HG03575 (cell line): ENCODE results near the gene CYP2A13.
"Not testable (repeated sequence)": the region's sequence is repeated elsewhere in the genome, so short reads cannot be mapped to it uniquely, and the experiment has no call there.

ENCODE experiments used
- ATAC-seq: cut with Tn5 transposase; IDR thresholded peaks from one replicate; pipeline ENCODE4 v1.9.1; 2021; ENCODE audit not compliant: unreplicated experiment, insufficient number of reproducible peaks, low FRiP score; ENCODE audit errors: extremely low read depth

The CYP2A13 gene

GRCh38 chr19:41112728-41113290 lies 24.6 kb downstream of the CYP2A13 start:
- no peak for ATAC-seq

DNA sequence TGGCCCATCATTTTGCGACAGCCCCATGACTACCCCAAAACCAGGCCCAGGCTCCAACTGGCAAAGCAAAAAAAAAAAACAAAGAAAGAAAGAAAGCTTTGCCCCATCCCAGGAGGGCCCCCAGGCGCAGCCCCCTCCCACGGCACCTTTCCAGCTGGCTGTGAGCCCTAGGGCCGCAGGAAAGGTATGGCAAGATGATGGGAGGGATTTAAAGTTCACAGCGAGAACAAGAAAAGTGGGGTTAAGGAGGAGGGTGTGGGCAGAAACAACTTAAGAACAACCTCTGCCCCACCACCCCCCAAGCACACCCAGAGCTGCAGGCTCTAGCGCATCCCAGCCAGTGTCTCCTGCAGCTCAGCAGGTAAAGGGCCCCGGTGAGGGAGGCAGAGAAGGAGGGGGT lies 25.9 kb downstream of the CYP2A13 start, which contains the start of gene CYP2F1:
Gene CYP2F1, plus strand, starts transcription at position 301 of the 400 bp plus-strand sequence. CDS start 1,757 bp downstream, outside the sequence.
- no peak for ATAC-seq

DNA sequence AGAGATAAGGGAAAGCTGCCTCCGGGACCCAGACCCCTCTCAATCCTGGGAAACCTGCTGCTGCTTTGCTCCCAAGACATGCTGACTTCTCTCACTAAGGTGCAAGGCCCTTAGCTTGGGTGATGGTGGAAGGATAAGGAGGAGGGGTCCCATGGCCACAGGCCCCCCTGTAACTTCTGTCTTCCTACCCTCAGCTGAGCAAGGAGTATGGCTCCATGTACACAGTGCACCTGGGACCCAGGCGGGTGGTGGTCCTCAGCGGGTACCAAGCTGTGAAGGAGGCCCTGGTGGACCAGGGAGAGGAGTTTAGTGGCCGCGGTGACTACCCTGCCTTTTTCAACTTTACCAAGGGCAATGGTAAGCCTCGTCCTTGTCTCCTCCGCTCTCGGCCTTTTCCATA lies 28.0 kb downstream of the CYP2A13 start:
- ATAC-seq: no peak

GRCh38 chr19:41120929-41121911 lies 33.0 kb downstream of the CYP2A13 start:
- not testable (repeated sequence) for ATAC-seq

GRCh38 chr19:41122846-41123245 lies 34.6 kb downstream of the CYP2A13 start:
- ATAC-seq: not testable (repeated sequence)

GRCh38 chr19:41123716-41124294 lies 35.6 kb downstream of the CYP2A13 start:
- ATAC-seq: no peak

DNA sequence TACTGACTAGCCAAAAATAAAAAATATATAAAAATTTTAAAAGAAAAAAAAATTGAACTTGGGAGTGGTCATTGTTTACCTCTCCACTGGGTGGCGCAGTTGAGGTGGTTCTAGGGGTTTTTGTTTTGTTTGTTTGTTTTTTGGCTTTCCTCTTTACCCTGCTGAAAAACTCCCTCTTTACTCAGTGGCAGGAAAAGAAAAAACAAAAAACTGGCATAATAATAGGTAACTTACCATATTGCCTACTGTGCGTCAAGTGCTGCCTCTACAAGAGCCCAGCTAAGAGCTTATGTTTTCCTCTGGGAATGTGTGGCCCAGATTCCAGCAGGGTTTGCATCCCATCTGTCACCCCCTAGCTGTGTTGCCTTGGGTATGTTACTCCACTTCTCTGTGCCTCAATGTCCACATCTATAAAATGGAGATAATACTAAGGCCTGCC lies 38.5 kb downstream of the CYP2A13 start:
- not testable (repeated sequence) for ATAC-seq

GRCh38 chr19:41127362-41127761 lies 39.1 kb downstream of the CYP2A13 start:
- not testable (repeated sequence) for ATAC-seq

- ATAC-seq: not testable (repeated sequence)
Measured at GRCh38 chr19:41127801-41128300, 39.6 kb downstream of the CYP2A13 start.

DNA sequence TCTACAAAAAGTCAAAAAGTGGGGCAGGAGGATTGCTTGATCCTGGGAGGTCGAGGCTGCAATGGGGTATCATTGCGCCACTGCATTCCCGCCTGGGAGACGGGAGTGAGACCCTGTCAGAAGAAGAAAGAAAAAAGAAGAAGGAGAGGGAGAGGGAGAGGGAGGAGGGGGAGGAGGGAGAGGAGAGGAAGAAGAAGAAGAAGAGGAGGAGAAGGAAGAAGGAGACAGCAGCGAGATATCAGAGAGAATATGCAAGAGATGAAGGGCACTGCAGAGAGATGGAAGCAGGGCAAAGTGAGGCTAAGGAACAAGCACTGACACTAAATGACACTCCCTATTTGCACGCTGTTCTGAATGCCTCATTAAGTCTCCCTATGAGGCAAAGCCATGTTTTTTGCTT lies 40.4 kb downstream of the CYP2A13 start:
- ATAC-seq: no peak

DNA sequence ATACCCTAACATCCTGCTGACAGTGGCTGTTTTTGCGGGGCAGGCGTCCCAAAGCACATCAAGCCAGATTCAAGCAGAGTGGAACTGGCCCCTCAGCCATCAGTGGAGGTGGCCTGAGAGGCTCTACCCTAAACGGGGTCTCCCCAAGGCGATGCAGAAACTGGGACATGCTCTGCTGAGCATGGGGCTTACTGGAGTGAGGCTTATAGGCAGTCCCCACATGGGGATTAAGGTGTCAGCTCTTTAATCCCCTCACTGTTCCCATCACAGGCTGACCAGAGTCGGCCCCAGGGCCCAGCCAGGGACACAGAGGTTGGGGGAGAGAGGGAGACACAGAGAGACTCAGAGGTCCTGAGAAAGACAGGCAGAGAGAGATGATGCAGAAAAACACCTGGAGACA lies 42.9 kb downstream of the CYP2A13 start:
- no peak for ATAC-seq

- ATAC-seq: no peak
Measured at GRCh38 chr19:41133260-41133659, 45.0 kb downstream of the CYP2A13 start.

- no peak for ATAC-seq
Measured at GRCh38 chr19:41134616-41135015, 46.4 kb downstream of the CYP2A13 start.

DNA sequence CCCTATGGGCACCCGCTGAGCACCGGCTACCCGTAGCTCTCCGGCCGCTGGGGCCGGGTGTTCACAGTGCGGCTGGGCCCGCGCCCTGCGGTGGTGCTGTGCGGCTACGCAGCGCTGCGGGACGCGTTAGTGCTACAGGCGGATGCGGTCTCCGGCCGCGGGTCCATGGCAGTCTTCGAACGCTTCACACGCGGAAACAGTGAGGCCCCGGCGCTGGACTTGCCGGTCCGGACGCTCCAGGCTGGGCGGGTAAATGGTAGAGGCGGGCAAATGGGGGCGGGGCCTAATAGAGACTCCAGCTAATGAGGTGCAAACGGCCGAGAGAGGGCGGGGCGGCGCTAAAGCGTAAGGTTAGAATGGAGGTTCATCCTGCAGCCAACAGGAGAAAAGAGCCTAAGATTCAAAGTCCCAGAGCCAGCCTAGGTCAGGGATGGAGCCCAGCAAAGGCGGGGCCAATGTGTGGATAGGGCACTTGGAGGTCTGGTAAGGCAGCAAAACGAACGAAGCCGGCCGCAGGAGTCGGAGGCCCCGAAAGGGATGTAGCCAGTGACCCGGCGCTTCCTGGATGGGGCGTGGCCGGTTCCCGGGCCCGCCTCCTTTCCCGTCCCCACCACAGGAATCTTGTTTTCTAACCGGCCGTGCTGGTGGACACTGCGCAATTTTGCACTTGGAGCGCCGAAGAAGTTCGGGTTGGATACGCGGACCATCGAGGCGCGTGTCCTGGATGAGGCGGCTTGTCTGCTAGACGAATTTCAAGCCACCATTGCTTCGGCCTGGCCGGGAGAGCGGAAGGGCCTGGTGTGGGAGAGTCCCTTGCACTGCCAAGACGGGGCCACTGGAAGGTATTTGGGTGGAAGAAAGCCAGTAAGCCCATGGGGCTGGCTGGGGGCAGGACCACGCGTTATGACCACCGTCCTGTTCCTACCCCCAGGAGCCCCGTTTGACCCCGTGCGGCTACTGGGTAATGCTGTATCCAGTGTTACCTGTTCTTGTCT lies 47.4 kb downstream of the CYP2A13 start:
- ATAC-seq: not testable (repeated sequence)

DNA sequence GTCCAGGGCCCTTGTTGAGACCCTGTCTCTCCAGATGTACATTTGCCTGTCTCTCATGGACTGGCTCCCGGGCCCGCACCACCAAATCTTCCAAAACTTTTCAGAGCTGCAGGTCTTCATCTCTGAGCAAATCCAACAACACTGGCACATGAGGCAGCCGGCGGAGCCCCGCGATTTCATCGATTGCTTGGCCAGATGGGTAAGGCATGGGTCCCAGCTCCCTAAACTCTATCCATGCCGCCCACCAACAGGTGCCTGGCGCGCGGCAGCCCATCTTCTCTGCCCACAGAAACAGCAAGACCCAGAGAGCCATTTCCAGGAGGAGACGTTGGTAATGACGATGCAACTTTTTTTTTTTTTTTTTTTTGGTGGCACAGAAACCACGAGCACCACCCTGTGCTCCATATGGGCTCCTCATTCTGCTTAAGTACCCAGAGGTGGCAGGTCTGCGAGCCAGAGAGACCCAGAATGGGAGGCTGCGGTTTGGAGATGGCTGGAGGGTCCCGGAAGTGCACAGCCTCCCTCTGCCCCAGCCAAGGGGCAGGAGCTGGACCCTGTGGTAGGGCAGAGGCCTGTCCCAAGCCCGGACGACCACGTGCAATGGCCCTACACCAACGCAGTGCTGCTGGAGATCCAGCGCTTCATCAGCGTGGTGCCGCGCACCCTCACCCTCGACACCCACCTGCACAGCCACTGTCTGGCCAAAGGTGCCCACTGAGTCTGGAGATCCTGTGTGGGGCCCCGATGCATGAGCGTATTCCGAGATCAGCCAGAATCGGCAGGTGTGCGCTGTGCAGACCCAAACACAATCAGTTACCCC lies 48.6 kb downstream of the CYP2A13 start:
- no peak for ATAC-seq

DNA sequence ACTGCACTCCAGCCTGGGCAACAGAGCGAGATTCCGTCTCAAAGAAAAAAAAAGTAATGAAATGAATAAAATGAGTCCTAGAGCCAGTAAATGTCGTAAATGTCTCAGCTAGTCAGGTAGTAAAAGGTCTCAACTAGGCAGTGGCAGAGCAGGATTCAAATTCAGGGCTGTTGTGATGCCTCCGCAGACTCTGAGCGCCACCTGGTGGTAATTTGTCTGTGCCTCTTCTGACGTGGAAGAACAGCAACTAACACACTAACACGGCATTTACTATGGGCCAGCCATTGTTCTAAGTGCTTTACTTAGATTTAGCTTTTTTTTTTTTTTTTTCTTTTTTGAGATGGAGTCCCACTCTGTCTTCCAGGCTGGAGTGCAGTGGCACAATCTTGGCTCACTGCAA lies 56.2 kb downstream of the CYP2A13 start:
- no peak for ATAC-seq
